Caco-2 (cell line): ENCODE data around the gene TALDO1. TPM values are rescaled to one million over a fixed set of nuclear protein-coding genes. Genes with fewer than 3 reads are reported as not detected.

ENCODE experiments used
- BruUV-seq: library from RNA; stranded (reverse); fragments of 400-500 nt; replicated peaks from 2 replicates; lab custom pipeline; 2021; lab: Mats Ljungman, UMichigan
- CTCF ChIA-PET: fragments of 300-600 bp; sonication (Branson Sonifier 250); formaldehyde crosslinking; loops from one replicate; lab custom pipeline; 2022; ENCODE audit warnings: antibody characterized with exemption; lab: Charles Lee
- POLR2A ChIA-PET: fragments of 300-600 bp; sonication (Branson Sonifier 250); formaldehyde crosslinking; loops from one replicate; lab custom pipeline; 2022; ENCODE audit warnings: antibody characterized with exemption; lab: Charles Lee
- DNase-seq, 2 experiments: peaks; one replicate each; pipeline versions ENCODE4 v3.0.0 to v3.0.0-alpha.2; 2020 to 2022
- H3K27me3 ChIP-seq: replicated peaks from 2 replicates; pipeline ENCODE4 v1.6.0; 2011; ENCODE audit warnings: low read length; ENCODE audit not compliant: control insufficient read depth, insufficient read depth
- H3K36me3 ChIP-seq: 2 replicates; pipeline ENCODE4 v1.5.1; 2011; ENCODE audit warnings: low read length; ENCODE audit not compliant: control insufficient read depth, insufficient read depth
- H3K4me1 ChIP-seq: fragments of 250-450 bp; sonication (Bioruptor Pico); 2 replicates; pipeline ENCODE4 v1.5.1; 2020; ENCODE audit warnings: mild to moderate bottlenecking
- H3K4me3 ChIP-seq: 2 replicates; pipeline ENCODE4 v1.5.1; 2011; ENCODE audit warnings: low read depth, mild to moderate bottlenecking, control low read depth, low read length
- H3K9me3 ChIP-seq: fragments of 250-450 bp; sonication (Bioruptor Pico); 2 replicates; pipeline ENCODE4 v1.5.1; 2020; ENCODE audit warnings: mild to moderate bottlenecking, moderate library complexity
- H3K27ac Mint-ChIP-seq: one replicate; pipeline ENCODE4 v1.8.0; 2022; ENCODE audit warnings: mixed read lengths; ENCODE audit not compliant: unreplicated experiment
- H3K27me3 Mint-ChIP-seq: one replicate; pipeline ENCODE4 v1.8.0; 2022; ENCODE audit warnings: mixed read lengths; ENCODE audit not compliant: insufficient read depth, unreplicated experiment
- H3K36me3 Mint-ChIP-seq: one replicate; pipeline ENCODE4 v1.8.0; 2022; ENCODE audit warnings: mild to moderate bottlenecking, mixed read lengths; ENCODE audit not compliant: insufficient read depth, unreplicated experiment
- H3K4me1 Mint-ChIP-seq: one replicate; pipeline ENCODE4 v1.8.0; 2022; ENCODE audit warnings: low read depth, mixed read lengths; ENCODE audit not compliant: unreplicated experiment
- H3K4me3 Mint-ChIP-seq: one replicate; pipeline ENCODE4 v1.8.0; 2022; ENCODE audit warnings: mild to moderate bottlenecking, moderate library complexity, mixed read lengths; ENCODE audit not compliant: unreplicated experiment
- H3K9me3 Mint-ChIP-seq: one replicate; pipeline ENCODE4 v1.8.0; 2022; ENCODE audit warnings: mixed read lengths; ENCODE audit not compliant: unreplicated experiment
- intact Hi-C: fragments of 100-400 bp; cut with micrococcal nuclease; formaldehyde crosslinking; loops from one replicate; pipeline ENCODE4 v1.10.0; 2022; ENCODE audit not compliant: unreplicated experiment
- total RNA-seq: library from RNA; stranded (reverse); gene quantifications from 2 replicates; pipeline ENCODE4 v1.2.3, GENCODE V29; 2022
- TF ChIP-seq, protein P1 (sequence below), 2 experiments: fragments of 200-600 bp in 1 of 2; IDR thresholded peaks; 1 replicate in 1 of 2; 2 replicates in 1 of 2; pipeline versions ENCODE4 v1.5.1 to v1.8.0; 2011 to 2022; ENCODE audit warnings: antibody characterized with exemption in 1 of 2, control low read depth in 1 of 2, inconsistent platforms in 1 of 2, low read depth in 1 of 2, low read length in 1 of 2, mild to moderate bottlenecking in 1 of 2, moderate library complexity in 1 of 2; ENCODE audit not compliant: insufficient read depth in 1 of 2, severe bottlenecking in 1 of 2, unreplicated experiment in 1 of 2

Gene TALDO1
- total RNA-seq, 1 experiment from 2014 or later = 293 TPM

DNA sequence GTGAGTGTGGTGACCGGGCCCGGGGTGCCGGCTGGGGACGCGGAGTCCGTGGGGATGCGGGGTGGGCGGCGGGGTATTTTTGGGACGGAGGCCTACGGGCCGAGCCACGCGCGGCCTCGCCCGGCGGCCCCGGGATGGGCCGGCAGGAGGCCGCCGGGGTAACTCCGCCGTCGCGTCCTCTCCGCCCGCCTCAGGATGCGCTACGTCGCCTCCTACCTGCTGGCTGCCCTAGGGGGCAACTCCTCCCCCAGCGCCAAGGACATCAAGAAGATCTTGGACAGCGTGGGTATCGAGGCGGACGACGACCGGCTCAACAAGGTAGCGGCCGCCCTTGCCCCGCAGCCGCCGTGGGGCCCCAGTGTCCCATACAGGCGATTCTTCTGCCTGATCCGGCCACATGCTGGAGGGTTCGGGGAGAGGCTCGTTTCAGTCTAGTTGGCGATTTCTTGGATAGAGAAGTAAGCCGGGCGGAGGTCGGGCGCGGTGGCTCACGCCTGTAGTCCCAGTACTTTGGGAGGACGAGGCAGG lies 62.8 kb downstream of the TALDO1 start:
- TSS peak; percentile 71 for BruUV-seq
- ChIA-PET POLR2A (interaction anchor here (0.6 to 1.6 kb wide), 10 partner anchors 9 to 117 kb away, joined by 3 to 35 read pairs (median 4); partner anchors contain the start of genes CRACR2B, DEAF1, PNPLA2 and TSPAN4), CTCF (no interaction called here)
- peaks cover 67% of the 10 kb centered on the region for H3K36me3 Mint-ChIP-seq
- no peaks in the 10 kb centered on the region for H3K9me3 ChIP-seq
- H3K36me3 ChIP-seq = peaks cover 14% of the 10 kb centered on the region
- peak in 1 of 2 experiments; percentile 48 for DNase-seq
- H3K9me3 Mint-ChIP-seq = no peaks in the 10 kb centered on the region
- H3K4me3 ChIP-seq = peak overlapping the region; percentile 98
- intact Hi-C loops = no loop called here
- peak overlapping the region; percentile 99 for H3K27ac Mint-ChIP-seq
- no peaks in the 10 kb centered on the region for H3K27me3 Mint-ChIP-seq
- TF ChIP-seq, protein P1, sequence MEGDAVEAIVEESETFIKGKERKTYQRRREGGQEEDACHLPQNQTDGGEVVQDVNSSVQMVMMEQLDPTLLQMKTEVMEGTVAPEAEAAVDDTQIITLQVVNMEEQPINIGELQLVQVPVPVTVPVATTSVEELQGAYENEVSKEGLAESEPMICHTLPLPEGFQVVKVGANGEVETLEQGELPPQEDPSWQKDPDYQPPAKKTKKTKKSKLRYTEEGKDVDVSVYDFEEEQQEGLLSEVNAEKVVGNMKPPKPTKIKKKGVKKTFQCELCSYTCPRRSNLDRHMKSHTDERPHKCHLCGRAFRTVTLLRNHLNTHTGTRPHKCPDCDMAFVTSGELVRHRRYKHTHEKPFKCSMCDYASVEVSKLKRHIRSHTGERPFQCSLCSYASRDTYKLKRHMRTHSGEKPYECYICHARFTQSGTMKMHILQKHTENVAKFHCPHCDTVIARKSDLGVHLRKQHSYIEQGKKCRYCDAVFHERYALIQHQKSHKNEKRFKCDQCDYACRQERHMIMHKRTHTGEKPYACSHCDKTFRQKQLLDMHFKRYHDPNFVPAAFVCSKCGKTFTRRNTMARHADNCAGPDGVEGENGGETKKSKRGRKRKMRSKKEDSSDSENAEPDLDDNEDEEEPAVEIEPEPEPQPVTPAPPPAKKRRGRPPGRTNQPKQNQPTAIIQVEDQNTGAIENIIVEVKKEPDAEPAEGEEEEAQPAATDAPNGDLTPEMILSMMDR (IDR thresholded peaks at IDR 0.05; ENCODE audit: insufficient read depth in 1 of 2, low read depth in 1 of 2, low read length in 1 of 2, severe bottlenecking in 1 of 2, unreplicated experiment in 1 of 2) = no peak
- peaks cover 8% of the 10 kb centered on the region; the same call in 1 of the 2 replicates for H3K4me1 ChIP-seq
- H3K4me1 Mint-ChIP-seq = no peaks in the 10 kb centered on the region
- H3K4me3 Mint-ChIP-seq = peak overlapping the region; percentile 98
- H3K27me3 ChIP-seq = no peaks in the 10 kb centered on the region

DNA sequence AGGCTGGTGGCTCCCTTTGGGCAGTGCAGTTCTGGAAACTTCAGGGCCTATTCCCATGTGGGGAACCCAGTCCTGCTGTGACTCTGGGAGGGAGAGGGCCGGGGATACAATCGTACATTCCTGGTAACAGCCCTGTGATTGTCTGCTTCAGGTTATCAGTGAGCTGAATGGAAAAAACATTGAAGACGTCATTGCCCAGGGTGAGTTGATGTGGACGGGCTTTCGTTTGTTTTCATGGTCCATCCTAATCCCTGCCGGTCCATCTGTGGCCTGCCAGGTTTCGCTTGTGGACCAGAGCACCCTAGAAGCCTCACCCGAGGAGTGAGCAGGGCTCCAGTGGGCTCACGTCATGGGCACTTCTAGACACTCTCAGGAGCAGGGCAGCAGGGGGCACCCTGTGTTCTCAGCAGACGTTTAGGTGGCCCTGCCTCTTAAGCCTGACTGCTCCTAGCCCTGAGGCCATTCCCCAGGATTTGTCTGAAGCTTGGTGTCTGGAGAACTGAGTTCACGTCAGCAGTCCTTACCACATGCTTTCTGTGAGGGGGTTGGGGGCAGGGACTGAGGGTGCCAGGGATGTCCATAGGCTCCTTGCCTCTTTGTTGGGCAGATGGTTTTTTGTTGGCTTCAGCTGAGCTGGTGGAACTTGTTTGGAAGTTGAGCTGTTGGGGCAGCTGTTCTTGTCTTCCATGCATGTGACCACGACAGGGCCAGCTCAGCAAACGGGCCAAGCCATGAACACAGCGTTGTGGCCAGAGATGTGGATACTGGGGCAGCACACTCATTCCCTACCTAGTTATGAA lies 64.4 kb downstream of the TALDO1 start:
- peak overlapping the region; percentile 98 for H3K4me3 Mint-ChIP-seq
- ChIA-PET CTCF (interaction anchor here (0.6 kb wide), 1 partner anchor 12 kb away, joined by 4 read pairs; no protein-coding TSS in a partner anchor), POLR2A (no interaction called here)
- no peak for DNase-seq
- TF ChIP-seq, protein P1 (IDR thresholded peaks at IDR 0.05; ENCODE audit: insufficient read depth in 1 of 2, low read depth in 1 of 2, low read length in 1 of 2, severe bottlenecking in 1 of 2, unreplicated experiment in 1 of 2) = no peak
- no TSS peak for BruUV-seq
- no peaks in the 10 kb centered on the region for H3K27me3 Mint-ChIP-seq
- Histone ChIP-seq H3K36me3 (peaks cover 14% of the 10 kb centered on the region), H3K27me3 (no peaks in the 10 kb centered on the region), H3K4me3 (peak overlapping the region; percentile 98; the same call in 1 of the 2 replicates), H3K4me1 (peaks cover 4% of the 10 kb centered on the region; the same call in 1 of the 2 replicates), H3K9me3 (no peaks in the 10 kb centered on the region)
- no peaks in the 10 kb centered on the region for H3K9me3 Mint-ChIP-seq
- peaks cover 75% of the 10 kb centered on the region for H3K36me3 Mint-ChIP-seq
- peak overlapping the region; percentile 99 for H3K27ac Mint-ChIP-seq
- intact Hi-C loops = no loop called here
- no peaks in the 10 kb centered on the region for H3K4me1 Mint-ChIP-seq

DNA sequence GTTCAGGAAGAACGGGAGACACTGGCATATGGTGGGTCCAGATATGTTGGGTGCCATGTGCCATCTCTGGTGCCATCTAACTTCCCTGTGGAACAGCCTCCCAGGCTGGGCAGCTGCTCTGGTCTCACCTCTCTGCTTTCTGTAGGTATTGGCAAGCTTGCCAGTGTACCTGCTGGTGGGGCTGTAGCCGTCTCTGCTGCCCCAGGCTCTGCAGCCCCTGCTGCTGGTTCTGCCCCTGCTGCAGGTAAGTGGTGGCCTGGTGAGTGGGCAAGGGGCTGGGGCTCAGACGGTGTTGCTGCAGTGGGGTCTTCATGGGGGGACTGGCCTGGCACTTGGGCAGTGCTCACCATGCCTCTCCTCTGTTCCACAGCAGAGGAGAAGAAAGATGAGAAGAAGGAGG lies 65.1 kb downstream of the TALDO1 start:
- BruUV-seq = no TSS peak
- Mint-ChIP-seq H3K4me3 (no peak overlapping the region), H3K36me3 (peaks cover 76% of the 10 kb centered on the region), H3K27me3 (no peaks in the 10 kb centered on the region), H3K27ac (peak overlapping the region; percentile 99), H3K9me3 (no peaks in the 10 kb centered on the region), H3K4me1 (no peaks in the 10 kb centered on the region)
- TF ChIP-seq, protein P1 (IDR thresholded peaks at IDR 0.05; ENCODE audit: insufficient read depth in 1 of 2, low read depth in 1 of 2, low read length in 1 of 2, severe bottlenecking in 1 of 2, unreplicated experiment in 1 of 2) = no peak
- intact Hi-C loops = no loop called here
- no peaks in the 10 kb centered on the region for H3K9me3 ChIP-seq
- H3K4me3 ChIP-seq = no peak overlapping the region
- H3K27me3 ChIP-seq = no peaks in the 10 kb centered on the region
- no peak for DNase-seq
- ChIA-PET CTCF (interaction anchor here (0.6 kb wide), 1 partner anchor 11 kb away, joined by 4 read pairs; no protein-coding TSS in a partner anchor), POLR2A (no interaction called here)
- peaks cover 4% of the 10 kb centered on the region; the same call in 1 of the 2 replicates for H3K4me1 ChIP-seq
- H3K36me3 ChIP-seq = peaks cover 14% of the 10 kb centered on the region
